Measurements from ENCODE around the gene SSR2. TPM values are rescaled to one million over a fixed set of nuclear protein-coding genes. Genes with fewer than 3 reads are reported as not detected.

The SSR2 gene
- total and polyA plus RNA-seq, 4 donors: 93.1 to 264 (median 173) TPM

- WGBS: 55% methylated on average over 2 of the region's 2 CpGs
- no peak overlapping the region for H3K27ac ChIP-seq (ENCODE audit: low read depth in 1 of 2, low read length in 2 of 2)
- no peak overlapping the region for H3K9ac ChIP-seq (ENCODE audit: low read depth in 1 of 2, low read length in 2 of 2)
- TF ChIP-seq TAF1 (conservative IDR thresholded peaks at IDR 0.05) (no peak), ATF3 (IDR thresholded peaks at IDR 0.05) (no peak), NR2F2 (IDR thresholded peaks at IDR 0.05) (no peak), HNF4G (IDR thresholded peaks at IDR 0.05) (no peak), FOXA1 (IDR thresholded peaks at IDR 0.05) (no peak), SP1 (IDR thresholded peaks at IDR 0.05) (no peak), FOXA2 (IDR thresholded peaks at IDR 0.05) (no peak), CTCF (IDR thresholded peaks at IDR 0.05; ENCODE audit: low read depth, low read length, missing input control) (no peak), RAD21 (IDR thresholded peaks at IDR 0.05) (no peak), MAX (IDR thresholded peaks at IDR 0.05) (no peak), YY1 (IDR thresholded peaks at IDR 0.05) (no peak), EGR1 (IDR thresholded peaks at IDR 0.05; ENCODE audit: low read depth in 2 of 2) (no peak), GABPA (IDR thresholded peaks at IDR 0.05 in 1 of 2, conservative IDR thresholded peaks at IDR 0.05 in 1 of 2) (no peak)
- no peak overlapping the region for H3K4me3 ChIP-seq (ENCODE audit: low read depth in 1 of 3, low read length in 3 of 3)
- no peak for DNase-seq (ENCODE audit: low spot score)
- no peaks in the 10 kb centered on the region for H3K27me3 ChIP-seq (ENCODE audit: control insufficient read depth in 4 of 4, insufficient read depth in 4 of 4, low read length in 3 of 4)
- no peaks in the 10 kb centered on the region for H3K36me3 ChIP-seq (ENCODE audit: control insufficient read depth in 4 of 4, insufficient read depth in 3 of 4, low read depth in 1 of 4, low read length in 3 of 4)
- peaks cover 5 to 12% (median 8%) of the 10 kb centered on the region in 4 donors for H3K4me1 ChIP-seq (ENCODE audit: control insufficient read depth in 4 of 4, insufficient read depth in 4 of 4, low read length in 3 of 4)
- no peaks in the 10 kb centered on the region for H3K9me3 ChIP-seq (ENCODE audit: control insufficient read depth in 4 of 4, low read length in 3 of 4)
These were observed 24.6 kb downstream of the SSR2 start for GRCh38 chr1:155996166-155996565.

- H3K9ac ChIP-seq (ENCODE audit: low read depth in 1 of 2, low read length in 2 of 2): no peak overlapping the region
- peaks cover 8 to 21% (median 16%) of the 10 kb centered on the region in 4 donors for H3K4me1 ChIP-seq (ENCODE audit: control insufficient read depth in 4 of 4, insufficient read depth in 4 of 4, low read length in 3 of 4)
- no peak for DNase-seq (ENCODE audit: low spot score)
- TF ChIP-seq GABPA (IDR thresholded peaks at IDR 0.05 in 1 of 2, conservative IDR thresholded peaks at IDR 0.05 in 1 of 2): no peak
- no peak for TF ChIP-seq FOXA2 (IDR thresholded peaks at IDR 0.05)
- TF ChIP-seq NR2F2 (IDR thresholded peaks at IDR 0.05): no peak
- TF ChIP-seq EGR1 (IDR thresholded peaks at IDR 0.05; ENCODE audit: low read depth in 2 of 2): no peak
- TF ChIP-seq TAF1 (conservative IDR thresholded peaks at IDR 0.05): no peak
- no peak for TF ChIP-seq HNF4A (conservative IDR thresholded peaks at IDR 0.05)
- no peak overlapping the region for H3K27ac ChIP-seq (ENCODE audit: low read depth in 1 of 2, low read length in 2 of 2)
- no peaks in the 10 kb centered on the region for H3K36me3 ChIP-seq (ENCODE audit: control insufficient read depth in 4 of 4, insufficient read depth in 3 of 4, low read depth in 1 of 4, low read length in 3 of 4)
- H3K9me3 ChIP-seq (ENCODE audit: control insufficient read depth in 4 of 4, low read length in 3 of 4): no peaks in the 10 kb centered on the region
- H3K4me3 ChIP-seq (ENCODE audit: low read depth in 1 of 3, low read length in 3 of 3): no peak overlapping the region
- 92% methylated on average over 3 of the region's 3 CpGs for WGBS
- H3K27me3 ChIP-seq (ENCODE audit: control insufficient read depth in 4 of 4, insufficient read depth in 4 of 4, low read length in 3 of 4): no peaks in the 10 kb centered on the region
These were observed 27.2 kb downstream of the SSR2 start for GRCh38 chr1:155993595-155993994.

- H3K9ac ChIP-seq (ENCODE audit: low read depth in 1 of 2, low read length in 2 of 2): peak overlapping the region in 1 of 2 donors; percentile 31
- no peaks in the 10 kb centered on the region for H3K9me3 ChIP-seq (ENCODE audit: control insufficient read depth in 4 of 4, low read length in 3 of 4)
- H3K27ac ChIP-seq (ENCODE audit: low read depth in 1 of 2, low read length in 2 of 2): peak overlapping the region; percentile 75 to 76
- no peaks in the 10 kb centered on the region for H3K27me3 ChIP-seq (ENCODE audit: control insufficient read depth in 4 of 4, insufficient read depth in 4 of 4, low read length in 3 of 4)
- WGBS: 88% methylated on average over 6 of the region's 6 CpGs
- no peaks in the 10 kb centered on the region for H3K36me3 ChIP-seq (ENCODE audit: control insufficient read depth in 4 of 4, insufficient read depth in 3 of 4, low read depth in 1 of 4, low read length in 3 of 4)
- H3K4me3 ChIP-seq (ENCODE audit: low read depth in 1 of 3, low read length in 3 of 3): no peak overlapping the region
- no peak for DNase-seq (ENCODE audit: low spot score)
- peaks cover 8 to 21% (median 16%) of the 10 kb centered on the region in 4 donors for H3K4me1 ChIP-seq (ENCODE audit: control insufficient read depth in 4 of 4, insufficient read depth in 4 of 4, low read length in 3 of 4)
- TF ChIP-seq ATF3 (IDR thresholded peaks at IDR 0.05): no peak
- TF ChIP-seq REST (IDR thresholded peaks at IDR 0.05): no peak
- no peak for TF ChIP-seq MAX (IDR thresholded peaks at IDR 0.05)
- TF ChIP-seq ZBTB33 (IDR thresholded peaks at IDR 0.05): no peak
- TF ChIP-seq JUND (IDR thresholded peaks at IDR 0.05): no peak
- TF ChIP-seq SP1 (IDR thresholded peaks at IDR 0.05): no peak
- TF ChIP-seq RXRA (IDR thresholded peaks at IDR 0.05): no peak
- TF ChIP-seq YY1 (IDR thresholded peaks at IDR 0.05): no peak
These were observed 30.6 kb downstream of the SSR2 start for GRCh38 chr1:155990005-155990739.

Measured in liver (tissue), 9 donors.